GM12865 (cell line): ENCODE data around the gene MCC.

Source experiments
- DNase-seq: peaks from one replicate; pipeline ENCODE4 v3.0.0; 2010; ENCODE audit warnings: low read depth
- H3K4me3 ChIP-seq: 2 replicates; pipeline ENCODE4 v1.5.1; 2011; ENCODE audit warnings: mild to moderate bottlenecking, low read depth, low read length, control low read depth
- TF ChIP-seq, protein P1 (sequence below): IDR thresholded peaks from 2 replicates; pipeline ENCODE4 v1.5.1; 2011; ENCODE audit warnings: low read length, control low read depth, low read depth, inconsistent platforms; ENCODE audit not compliant: insufficient read depth; ENCODE audit errors: missing control alignments

Gene MCC

DNA sequence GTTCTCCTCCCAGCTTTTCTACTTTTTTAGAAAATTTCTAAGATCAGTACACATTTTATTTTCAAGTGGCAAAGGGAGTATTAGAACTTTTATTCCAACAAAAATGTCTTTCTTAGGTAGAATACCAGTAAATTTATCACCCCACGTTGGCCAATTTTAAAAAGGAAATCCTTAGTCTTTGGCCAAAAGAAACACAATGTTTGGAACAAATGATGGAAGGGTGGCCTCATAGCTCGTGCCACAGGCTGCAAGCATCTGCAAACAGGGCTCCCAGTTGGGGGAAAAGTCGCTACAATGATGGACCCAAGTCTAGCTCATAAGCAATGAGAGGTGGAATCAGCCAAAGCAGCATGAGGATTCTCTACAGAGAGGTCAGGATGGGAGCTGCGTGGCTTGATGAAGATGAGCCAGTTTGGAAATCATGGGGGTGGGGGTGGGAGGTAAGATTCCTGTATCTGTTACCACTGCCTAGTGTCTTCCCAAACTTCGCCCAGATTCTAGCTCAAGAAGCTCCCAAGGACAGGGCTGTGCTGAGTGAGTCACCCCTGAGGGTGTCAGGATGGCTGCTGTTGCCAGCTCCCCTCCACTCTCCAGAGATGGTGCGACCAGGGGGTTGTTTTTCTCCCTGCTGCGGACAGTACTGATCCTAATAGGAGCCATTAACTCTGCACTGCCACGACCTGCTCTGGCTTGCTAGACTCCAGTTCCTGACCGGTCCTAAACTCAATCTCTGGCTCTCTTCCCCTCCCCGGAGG lies 436.0 kb downstream of the MCC start:
- no peak for DNase-seq
- no peak overlapping the region for H3K4me3 ChIP-seq
- TF ChIP-seq, protein P1, sequence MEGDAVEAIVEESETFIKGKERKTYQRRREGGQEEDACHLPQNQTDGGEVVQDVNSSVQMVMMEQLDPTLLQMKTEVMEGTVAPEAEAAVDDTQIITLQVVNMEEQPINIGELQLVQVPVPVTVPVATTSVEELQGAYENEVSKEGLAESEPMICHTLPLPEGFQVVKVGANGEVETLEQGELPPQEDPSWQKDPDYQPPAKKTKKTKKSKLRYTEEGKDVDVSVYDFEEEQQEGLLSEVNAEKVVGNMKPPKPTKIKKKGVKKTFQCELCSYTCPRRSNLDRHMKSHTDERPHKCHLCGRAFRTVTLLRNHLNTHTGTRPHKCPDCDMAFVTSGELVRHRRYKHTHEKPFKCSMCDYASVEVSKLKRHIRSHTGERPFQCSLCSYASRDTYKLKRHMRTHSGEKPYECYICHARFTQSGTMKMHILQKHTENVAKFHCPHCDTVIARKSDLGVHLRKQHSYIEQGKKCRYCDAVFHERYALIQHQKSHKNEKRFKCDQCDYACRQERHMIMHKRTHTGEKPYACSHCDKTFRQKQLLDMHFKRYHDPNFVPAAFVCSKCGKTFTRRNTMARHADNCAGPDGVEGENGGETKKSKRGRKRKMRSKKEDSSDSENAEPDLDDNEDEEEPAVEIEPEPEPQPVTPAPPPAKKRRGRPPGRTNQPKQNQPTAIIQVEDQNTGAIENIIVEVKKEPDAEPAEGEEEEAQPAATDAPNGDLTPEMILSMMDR: no peak

DNA sequence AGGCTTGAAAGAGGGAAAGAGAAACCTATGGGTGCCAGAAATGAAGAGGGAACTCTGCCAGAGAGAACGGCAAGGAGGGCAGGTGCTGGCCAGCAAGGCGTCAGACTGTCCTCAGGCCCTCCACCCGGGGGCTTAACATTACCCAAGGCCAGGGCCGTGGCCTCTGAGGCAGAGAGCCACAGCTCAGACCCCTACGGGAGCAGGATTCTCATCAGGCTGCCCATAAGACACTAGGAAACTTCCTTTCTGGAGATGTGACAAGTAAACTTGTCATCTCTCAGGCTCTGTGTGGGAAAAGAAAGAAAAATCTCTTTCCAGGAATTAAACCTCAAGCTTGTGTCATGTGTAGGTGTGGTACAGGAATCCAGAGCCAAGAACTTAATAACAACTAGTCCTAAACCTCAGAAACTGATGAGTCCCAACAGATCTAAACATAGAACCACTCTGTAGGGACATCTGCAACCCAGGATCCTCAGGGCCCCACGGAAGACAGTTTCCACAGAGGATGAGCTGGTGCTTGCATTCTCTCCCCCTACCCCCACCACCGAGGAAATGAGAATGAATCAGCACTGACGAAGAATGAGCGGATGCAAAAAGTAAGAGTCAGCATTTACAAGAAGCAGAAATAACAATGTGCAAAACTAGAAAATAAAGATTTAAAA lies 437.4 kb downstream of the MCC start:
- H3K4me3 ChIP-seq: no peak overlapping the region
- no peak for DNase-seq
- TF ChIP-seq, protein P1: no peak

DNA sequence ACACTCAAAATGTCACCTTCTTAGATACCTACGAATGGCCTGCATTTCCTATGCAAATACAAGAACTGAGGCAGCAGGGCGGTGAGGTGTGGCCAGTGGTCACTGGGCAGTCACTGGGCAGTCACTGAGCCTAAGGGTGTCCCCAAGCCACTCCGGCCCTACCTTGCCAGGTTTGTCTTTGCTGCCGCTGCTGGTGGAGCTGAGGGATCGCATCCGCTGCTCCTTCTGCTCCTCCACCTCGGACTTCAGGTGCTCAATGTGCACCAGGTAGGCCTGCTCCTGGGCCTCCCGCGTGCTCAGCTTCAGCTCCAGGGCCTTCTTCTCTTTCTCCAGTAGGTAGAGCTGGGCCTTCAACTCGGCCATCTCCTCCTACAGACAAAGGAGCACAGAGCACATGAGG lies 439.3 kb downstream of the MCC start:
- DNase-seq: no peak
- TF ChIP-seq, protein P1: no peak
- no peak overlapping the region for H3K4me3 ChIP-seq

DNA sequence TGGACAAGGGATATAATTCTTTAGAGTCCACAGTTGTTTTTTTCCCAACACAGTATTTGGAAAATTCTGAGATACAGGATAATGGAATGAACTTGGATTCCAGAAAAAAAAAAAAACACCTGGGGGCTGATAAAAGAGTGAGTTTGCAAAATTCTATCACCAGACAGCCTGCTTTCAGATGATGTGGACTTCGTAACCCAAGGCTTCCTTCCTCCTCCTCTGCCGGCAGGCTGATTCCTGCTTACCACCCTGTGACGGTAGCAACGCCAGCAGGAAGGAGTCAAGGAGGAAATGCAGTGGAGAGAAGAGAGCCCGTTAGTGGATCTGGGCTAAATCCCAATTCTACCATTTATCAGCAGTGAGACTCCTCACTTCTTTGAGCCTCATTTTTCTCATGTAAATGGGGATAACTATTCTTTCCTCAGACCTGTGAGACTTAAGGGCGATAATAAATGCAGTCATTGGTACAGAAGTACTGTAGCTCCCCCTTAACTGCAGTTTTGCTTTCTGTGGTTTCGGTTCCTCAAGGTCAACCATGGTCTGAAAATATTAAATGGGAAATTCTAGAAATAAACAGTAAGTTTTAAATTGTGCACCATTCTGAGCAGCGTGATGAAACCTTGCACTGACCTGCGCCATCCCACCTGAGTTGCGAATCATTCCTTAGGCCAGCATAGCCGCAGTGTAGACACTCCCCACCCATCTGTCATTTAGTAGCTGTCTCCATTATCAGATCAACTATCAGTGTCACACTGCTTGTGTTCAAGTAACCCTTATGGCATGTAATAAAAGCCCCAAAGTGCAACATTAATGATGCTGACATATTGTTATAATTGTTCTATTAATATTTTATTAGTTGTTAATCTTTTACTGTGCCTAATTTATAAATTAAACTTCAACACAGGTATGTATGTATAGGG lies 440.3 kb downstream of the MCC start:
- peak; percentile 51 for DNase-seq
- TF ChIP-seq, protein P1: no peak
- H3K4me3 ChIP-seq: peak overlapping the region; percentile 31

DNA sequence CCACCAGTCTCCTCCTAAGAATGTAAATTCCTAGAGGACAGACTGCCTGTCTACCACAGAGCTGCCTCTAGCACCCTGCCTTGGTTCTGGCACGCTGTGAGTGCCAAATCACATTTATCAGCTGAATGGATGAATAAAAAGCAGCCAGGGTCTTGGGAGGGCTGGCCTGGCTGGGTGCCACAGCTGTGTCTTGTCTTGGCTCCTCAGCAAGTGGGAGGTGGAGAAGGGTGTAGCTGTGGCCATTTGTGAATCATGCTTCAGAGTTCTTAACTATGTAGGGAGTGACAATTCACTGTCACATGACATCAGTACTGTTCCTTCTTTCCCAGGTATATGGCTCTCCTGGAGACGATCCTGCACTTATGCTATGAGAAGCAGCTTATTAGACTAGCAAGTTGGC lies 441.0 kb downstream of the MCC start:
- no peak overlapping the region for H3K4me3 ChIP-seq
- TF ChIP-seq, protein P1: no peak
- DNase-seq: no peak

DNA sequence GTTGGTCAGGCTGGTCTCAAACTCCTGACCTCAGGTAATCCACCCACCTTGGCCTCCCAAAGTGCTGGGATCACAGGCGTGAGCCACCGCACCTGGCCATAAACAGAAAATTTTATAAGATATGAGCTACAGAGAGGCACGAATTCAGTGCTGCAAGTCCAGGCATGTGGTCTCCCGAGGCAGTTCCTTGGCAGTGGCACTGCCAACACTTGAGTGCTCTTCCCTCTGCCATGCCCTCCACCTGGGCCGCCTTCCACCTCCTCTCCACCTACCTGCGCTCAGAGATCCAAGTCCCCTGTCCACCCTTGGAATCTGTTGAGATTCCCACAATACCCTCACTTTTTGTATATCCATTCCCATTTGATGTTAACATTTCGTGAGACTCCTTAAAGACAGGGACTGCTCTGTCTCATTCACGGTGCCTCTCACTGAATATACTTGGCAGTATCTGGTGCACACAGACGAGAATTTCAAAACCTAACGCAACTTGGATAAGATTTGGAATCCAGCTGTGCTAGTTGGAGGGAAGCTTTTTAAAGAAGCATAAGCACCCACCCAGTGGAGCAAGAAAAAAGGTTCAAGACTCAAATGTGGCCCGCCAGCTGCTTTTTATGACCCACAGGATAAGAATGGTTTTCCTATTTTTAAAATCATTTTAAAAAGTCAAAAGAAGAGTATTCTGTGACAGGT lies 443.3 kb downstream of the MCC start:
- H3K4me3 ChIP-seq: no peak overlapping the region
- no peak for DNase-seq
- TF ChIP-seq, protein P1: no peak
